Skeletal muscle tissue (tissue), 4 donors: ENCODE results near the gene CNIH4. TPM values are rescaled to one million over a fixed set of nuclear protein-coding genes. Genes with fewer than 3 reads are reported as not detected.
"Not testable (repeated sequence)": the region's sequence is repeated elsewhere in the genome, so short reads cannot be mapped to it uniquely, and the experiment has no call there.

Experiments used
- H3K27ac ChIP-seq: one replicate; pipeline ENCODE4 v1.7.0; 2013; ENCODE audit warnings: mild to moderate bottlenecking, low read depth, low read length, inconsistent platforms
- H3K27me3 ChIP-seq, 3 donors: one replicate each; pipeline ENCODE4 v1.7.0; 2013; ENCODE audit warnings: low read length in 3 of 3; ENCODE audit not compliant: control insufficient read depth in 3 of 3, insufficient read depth in 3 of 3
- H3K36me3 ChIP-seq, 3 donors: one replicate each; pipeline ENCODE4 v1.7.0; 2013; ENCODE audit warnings: low read length in 3 of 3; ENCODE audit not compliant: control insufficient read depth in 3 of 3, insufficient read depth in 3 of 3
- H3K4me1 ChIP-seq, 3 donors: one replicate each; pipeline ENCODE4 v1.7.0; 2013; ENCODE audit warnings: low read length in 3 of 3, mild to moderate bottlenecking in 3 of 3; ENCODE audit not compliant: control insufficient read depth in 3 of 3, insufficient read depth in 3 of 3
- H3K4me3 ChIP-seq, 3 donors: one replicate each; pipeline ENCODE4 v1.7.0; 2013; ENCODE audit warnings: low read length in 3 of 3
- H3K9ac ChIP-seq, 3 donors: one replicate each; pipeline ENCODE4 v1.7.0; 2013; ENCODE audit warnings: low read length in 3 of 3, mild to moderate bottlenecking in 3 of 3, moderate library complexity in 2 of 3, low read depth in 1 of 3
- H3K9me3 ChIP-seq, 3 donors: one replicate each; pipeline ENCODE4 v1.7.0; 2013; ENCODE audit warnings: low read length in 3 of 3; ENCODE audit not compliant: control insufficient read depth in 3 of 3
- total RNA-seq: library from RNA; depleted of rRNA; stranded (reverse); fragments of >200 nt; gene quantifications from one replicate; pipeline ENCODE4 v1.2.3, GENCODE V29; 2014
- donor health status: Osteomylitis.

Gene CNIH4
- total RNA-seq, 1 donor from 2014 or later, result 54.3 TPM

DNA sequence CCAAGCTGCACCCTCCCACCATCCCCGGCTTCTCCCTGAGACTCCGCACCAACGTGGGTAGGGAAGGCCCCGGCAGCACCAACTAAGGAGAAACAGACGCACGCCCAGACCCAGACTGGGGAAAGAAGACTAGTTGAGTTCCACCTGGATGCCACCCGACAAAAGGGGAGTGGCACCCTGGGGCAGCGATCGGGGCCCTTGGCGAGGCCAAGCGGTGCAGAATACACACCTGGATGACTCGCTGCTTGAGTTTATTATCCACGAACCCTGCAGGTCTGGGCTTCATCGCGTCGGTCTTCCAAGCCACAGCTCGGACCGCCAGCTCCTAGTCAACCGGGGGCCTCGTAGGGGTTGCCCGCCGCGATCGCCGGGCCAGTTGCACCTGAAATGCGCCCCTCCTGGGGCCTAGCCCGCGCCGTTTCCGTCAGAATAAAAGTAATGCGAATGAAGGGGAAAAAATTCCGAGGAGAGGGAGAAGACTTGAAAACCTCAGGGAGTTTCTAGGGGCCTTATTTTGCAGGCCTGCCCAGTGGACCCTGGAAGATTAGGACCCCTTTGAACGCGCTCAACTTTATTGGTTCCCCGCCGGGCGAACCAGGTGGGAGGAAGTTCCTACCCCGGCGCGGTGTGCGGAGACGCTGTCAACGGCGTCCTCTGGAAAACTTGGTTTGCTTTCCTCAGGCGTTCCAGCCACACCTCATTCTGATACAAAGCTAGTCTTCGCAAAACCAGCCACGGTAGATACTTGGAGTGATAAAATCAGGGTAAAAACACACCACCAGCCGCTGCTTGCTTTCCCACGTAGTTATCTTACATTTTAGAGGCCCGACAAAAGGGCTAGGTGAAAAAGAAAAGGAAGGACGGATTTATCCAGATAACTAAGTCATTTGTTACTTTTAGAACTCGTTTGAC lies 26.6 kb upstream of the CNIH4 start, which contains the start of gene NVL:
NVL (minus strand) TSS at position 331 of the 912 bp plus-strand sequence; CDS start at position 286, 45 bp downstream.
- peaks cover 0 to 2% (median 0%) of the 10 kb centered on the region in 3 donors for H3K36me3 ChIP-seq
- H3K9ac ChIP-seq, result peak within 1 kb of the TSS; percentile 95 to 97 (median 96)
- H3K27me3 ChIP-seq, result no peaks in the 10 kb centered on the region
- no peaks in the 10 kb centered on the region for H3K9me3 ChIP-seq
- peaks cover 8 to 27% (median 18%) of the 10 kb centered on the region in 3 donors for H3K4me1 ChIP-seq
- H3K4me3 ChIP-seq, result peak within 1 kb of the TSS; percentile 94 to 97 (median 95)
- peak within 1 kb of the TSS; percentile 89 for H3K27ac ChIP-seq

DNA sequence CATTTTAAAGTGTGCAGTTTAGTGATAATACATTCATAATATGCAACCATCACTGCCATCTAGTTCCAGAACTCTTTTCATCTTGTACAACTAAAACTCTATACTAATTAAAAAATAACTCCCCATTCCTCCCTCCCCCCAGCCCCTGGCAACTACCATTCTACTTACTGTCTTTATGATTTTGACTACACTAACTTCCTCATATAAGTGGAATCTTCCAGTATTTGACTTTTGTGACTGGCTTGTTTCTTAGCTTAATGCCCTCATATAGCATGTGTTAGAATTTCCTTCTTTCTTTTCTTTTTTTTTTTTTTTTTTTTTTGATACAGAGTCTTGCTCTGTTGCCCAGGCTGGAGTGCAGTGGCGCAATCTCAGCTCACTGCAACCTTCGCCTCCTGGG lies 25.4 kb upstream of the CNIH4 start:
- H3K9ac ChIP-seq, result no peak overlapping the region
- H3K4me3 ChIP-seq, result peak overlapping the region in 1 of 3 donors; percentile 95

DNA sequence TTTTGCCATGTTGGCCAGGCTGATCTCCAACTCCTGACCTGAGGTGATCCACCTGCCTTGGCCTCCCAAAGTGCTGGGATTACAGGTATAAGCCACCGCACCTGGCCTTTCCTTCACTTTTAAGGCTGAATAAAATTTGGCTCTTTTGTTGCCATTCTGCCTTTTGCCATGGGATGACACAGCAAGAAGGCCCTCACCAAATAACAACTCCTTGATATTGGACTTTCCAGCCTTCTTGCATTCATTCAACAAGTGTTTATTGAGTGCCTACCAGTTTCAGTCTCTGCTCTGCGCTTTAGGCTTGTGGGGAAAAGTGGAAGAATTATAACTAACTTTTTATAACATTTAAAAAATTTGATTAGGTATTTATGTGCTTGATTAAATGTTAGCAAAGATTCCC lies 24.9 kb upstream of the CNIH4 start:
- Histone ChIP-seq H3K4me1 (peaks cover 8 to 25% (median 18%) of the 10 kb centered on the region in 3 donors), H3K27ac (no peak overlapping the region), H3K9me3 (no peaks in the 10 kb centered on the region), H3K4me3 (no peak overlapping the region), H3K27me3 (no peaks in the 10 kb centered on the region), H3K9ac (no peak overlapping the region), H3K36me3 (no peaks in the 10 kb centered on the region)

More for the DNA sequence above, 25.4 kb upstream of the CNIH4 start:
- Histone ChIP-seq H3K4me1 (peaks cover 8 to 27% (median 18%) of the 10 kb centered on the region in 3 donors), H3K9me3 (no peaks in the 10 kb centered on the region), H3K27me3 (no peaks in the 10 kb centered on the region), H3K27ac (no peak overlapping the region), H3K36me3 (no peaks in the 10 kb centered on the region)

DNA sequence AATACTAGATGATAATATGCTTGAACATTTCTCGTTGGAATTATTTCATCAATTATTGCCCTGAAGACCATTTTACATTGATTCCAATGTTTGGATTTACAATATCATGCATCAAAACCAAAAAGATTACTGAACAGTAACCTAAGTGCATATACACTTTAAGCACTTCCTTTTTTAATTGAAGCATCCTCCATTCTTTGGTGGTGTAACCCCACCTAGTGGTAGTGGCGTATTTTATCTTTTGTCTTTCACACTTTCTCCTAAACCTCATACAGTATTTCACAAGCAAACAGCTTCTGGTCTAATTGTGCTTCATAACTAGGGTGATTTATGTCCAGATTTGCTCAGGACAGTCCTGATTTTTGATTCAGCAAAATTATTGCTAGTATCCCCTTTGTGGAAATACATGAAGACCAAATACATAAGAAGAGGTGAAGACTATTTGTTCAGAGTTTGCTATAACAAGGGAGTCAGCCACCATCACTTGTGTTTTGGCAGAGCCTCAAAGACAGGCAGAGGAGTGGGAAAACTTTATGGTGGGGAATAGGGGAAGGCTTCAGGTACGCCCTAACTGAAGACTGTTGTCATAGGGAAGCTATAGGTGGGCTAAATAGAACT lies 23.3 kb upstream of the CNIH4 start:
- Histone ChIP-seq H3K4me3 (no peak overlapping the region), H3K4me1 (peaks cover 7 to 17% (median 11%) of the 10 kb centered on the region in 3 donors), H3K27ac (no peak overlapping the region), H3K36me3 (no peaks in the 10 kb centered on the region), H3K9ac (no peak overlapping the region), H3K27me3 (no peaks in the 10 kb centered on the region), H3K9me3 (no peaks in the 10 kb centered on the region)

DNA sequence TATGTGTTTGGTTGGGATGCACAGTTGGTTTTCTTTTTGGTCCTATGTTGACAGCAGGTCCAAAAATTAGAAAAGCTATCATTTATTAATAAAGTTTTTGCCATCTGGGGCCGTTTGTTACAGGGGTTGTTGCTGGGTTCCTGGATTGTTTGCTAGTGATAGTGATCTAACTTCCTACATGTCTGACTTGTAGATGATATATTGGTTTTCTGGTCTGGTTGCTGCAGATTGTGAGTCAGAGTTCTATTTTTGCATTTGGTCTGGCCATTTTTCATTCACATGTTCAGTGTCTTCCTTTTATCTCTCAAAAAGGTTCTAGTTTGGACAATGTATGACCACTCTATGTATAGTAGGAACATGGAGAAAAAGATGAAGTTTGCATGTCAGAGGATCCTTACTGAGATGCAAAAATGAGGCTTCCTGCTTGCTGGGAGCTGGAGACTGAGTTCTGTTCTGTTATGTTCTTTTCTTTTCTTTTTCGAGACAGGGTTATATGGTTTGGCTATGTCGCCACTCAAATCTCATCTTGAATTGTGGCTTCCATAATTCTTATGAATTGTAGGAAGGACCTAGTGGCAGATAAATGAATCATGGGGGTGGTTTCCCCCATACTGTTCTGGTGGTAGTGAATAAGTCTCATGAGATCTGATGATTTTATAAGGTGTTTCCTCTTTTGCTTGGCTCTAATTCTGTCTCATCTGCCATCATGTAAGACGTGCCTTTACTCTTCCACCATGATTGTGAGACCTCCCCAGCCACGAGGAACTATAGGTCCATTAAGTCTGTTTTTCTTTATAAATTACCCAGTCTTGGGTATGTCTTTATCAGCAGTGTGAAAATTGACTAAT lies 22.5 kb upstream of the CNIH4 start:
- peaks cover 0 to 11% (median 3%) of the 10 kb centered on the region in 3 donors for H3K4me1 ChIP-seq
- H3K36me3 ChIP-seq, result no peaks in the 10 kb centered on the region
- H3K9ac ChIP-seq, result no peak overlapping the region
- no peak overlapping the region for H3K4me3 ChIP-seq
- no peaks in the 10 kb centered on the region for H3K27me3 ChIP-seq
- no peaks in the 10 kb centered on the region for H3K9me3 ChIP-seq
- H3K27ac ChIP-seq, result no peak overlapping the region

DNA sequence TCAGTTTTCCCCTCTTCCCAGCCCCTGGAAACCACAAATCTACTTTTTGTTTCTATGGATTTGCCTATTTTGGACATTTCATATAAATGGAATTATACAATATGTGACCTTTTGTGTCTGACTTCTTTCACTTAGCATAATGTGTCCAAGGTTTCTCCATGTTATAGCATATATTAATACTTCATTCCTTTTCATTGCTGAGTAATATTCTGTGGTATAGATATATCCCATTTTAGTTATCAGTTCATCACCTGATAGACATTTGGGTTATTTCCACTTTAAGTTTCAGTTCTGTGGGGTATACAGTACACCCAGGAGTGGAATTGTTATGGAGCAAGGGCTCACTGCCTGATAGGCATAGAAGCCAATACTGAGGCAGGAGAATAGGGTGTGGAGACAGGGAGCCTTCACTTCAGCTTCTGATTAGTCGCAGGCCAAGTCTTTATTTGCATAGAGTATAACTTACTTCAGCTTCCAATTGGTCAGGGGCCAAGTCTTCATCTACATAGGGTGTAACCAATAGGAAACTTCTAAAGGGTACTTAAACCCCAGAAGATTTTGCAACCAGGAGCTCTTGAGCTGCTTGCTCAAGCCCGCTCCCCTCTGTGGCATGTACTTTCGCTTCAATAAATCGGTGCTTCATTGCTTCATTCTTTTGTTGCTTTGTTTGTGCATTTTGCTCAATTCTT lies 18.4 kb upstream of the CNIH4 start:
- H3K4me1 ChIP-seq, result peaks cover 3 to 8% (median 4%) of the 10 kb centered on the region in 3 donors
- no peak overlapping the region for H3K4me3 ChIP-seq
- peaks cover 0 to 5% (median 4%) of the 10 kb centered on the region in 3 donors for H3K27me3 ChIP-seq
- H3K27ac ChIP-seq, result no peak overlapping the region
- H3K9me3 ChIP-seq, result no peaks in the 10 kb centered on the region
- H3K9ac ChIP-seq, result no peak overlapping the region
- no peaks in the 10 kb centered on the region for H3K36me3 ChIP-seq

DNA sequence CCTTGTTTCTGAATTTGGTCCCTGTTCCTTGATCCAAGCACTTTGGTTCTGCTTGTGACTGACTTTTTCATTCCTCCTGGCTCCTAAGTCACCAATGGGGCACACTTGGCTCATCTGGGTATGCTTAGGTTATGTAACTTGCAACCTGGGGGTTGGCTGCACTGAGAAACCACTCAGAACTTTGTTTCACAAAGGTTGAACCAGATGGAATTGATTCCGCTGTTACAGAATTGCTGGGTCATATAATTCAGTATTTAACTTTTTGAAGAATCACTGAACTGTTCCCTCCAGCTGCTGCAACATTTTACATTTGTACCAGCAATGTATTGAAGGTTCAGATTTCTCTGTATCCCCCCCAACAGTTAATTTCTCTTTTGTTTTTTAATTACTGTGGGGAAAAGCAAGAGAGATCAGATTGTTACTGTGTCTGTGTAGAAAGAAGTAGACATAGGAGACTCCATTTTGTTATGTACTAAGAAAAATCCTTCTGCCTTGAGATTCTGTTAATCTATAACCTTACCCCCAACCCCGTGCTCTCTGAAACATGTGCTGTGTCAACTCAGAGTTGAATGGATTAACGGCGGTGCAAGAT lies 17.1 kb upstream of the CNIH4 start:
- H3K9ac ChIP-seq, result no peak overlapping the region
- H3K9me3 ChIP-seq, result peaks cover 0 to 5% (median 4%) of the 10 kb centered on the region in 3 donors
- no peak overlapping the region for H3K27ac ChIP-seq
- peaks cover 0 to 5% (median 4%) of the 10 kb centered on the region in 3 donors for H3K27me3 ChIP-seq
- H3K4me1 ChIP-seq, result peaks cover 3 to 4% (median 4%) of the 10 kb centered on the region in 3 donors
- H3K4me3 ChIP-seq, result no peak overlapping the region
- H3K36me3 ChIP-seq, result no peaks in the 10 kb centered on the region

DNA sequence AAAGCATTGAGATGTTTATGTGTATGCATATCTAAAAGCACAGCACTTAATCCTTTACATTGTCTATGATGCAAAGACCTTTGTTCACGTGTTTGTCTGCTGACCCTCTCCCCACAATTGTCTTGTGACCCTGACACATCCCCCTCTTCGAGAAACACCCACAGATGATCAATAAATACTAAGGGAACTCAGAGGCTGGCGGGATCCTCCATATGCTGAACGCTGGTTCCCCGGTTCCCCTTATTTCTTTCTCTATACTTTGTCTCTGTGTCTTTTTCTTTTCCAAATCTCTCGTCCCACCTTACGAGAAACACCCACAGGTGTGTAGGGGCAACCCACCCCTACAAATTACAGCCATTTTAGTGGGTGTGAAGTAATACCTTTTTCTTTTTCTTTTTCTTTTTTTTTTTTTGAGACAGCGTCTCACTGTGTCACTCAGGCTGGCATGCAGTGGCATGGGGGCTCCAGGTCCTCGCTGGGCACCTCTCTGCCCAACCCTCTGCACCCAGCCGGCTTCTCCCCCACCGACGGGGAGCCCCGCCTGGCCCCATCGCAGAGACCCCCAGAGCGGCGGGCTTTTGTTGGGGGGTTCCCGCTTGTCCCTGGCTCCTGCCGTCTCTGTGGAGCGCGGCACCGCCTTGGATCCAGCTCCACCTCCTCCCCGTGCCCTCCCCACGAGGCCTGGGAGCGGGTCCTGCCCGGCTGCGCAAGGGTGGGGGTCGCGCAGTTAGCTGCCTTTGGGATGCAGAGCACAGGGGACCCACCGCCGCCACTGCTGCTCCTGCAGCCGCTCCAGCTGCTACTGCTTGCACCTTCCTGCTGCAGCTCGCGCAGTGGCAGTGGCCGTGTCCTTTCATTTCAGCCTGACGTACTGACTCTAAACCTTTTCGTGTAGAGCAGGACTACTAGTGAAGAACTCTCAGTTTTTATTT lies 16.0 kb upstream of the CNIH4 start:
- H3K9me3 ChIP-seq, H3K36me3 ChIP-seq, H3K27me3 ChIP-seq, H3K4me1 ChIP-seq, H3K27ac ChIP-seq: not testable (repeated sequence)
- Histone ChIP-seq H3K4me3 (peak overlapping the region; percentile 55 to 72 (median 68)), H3K9ac (peak overlapping the region; percentile 38 to 73 (median 43))
